ENCODE results near the gene WWOX.
A peak's percentile ranks its signal among the peaks of the same experiment; 100 is the strongest.

DNA sequence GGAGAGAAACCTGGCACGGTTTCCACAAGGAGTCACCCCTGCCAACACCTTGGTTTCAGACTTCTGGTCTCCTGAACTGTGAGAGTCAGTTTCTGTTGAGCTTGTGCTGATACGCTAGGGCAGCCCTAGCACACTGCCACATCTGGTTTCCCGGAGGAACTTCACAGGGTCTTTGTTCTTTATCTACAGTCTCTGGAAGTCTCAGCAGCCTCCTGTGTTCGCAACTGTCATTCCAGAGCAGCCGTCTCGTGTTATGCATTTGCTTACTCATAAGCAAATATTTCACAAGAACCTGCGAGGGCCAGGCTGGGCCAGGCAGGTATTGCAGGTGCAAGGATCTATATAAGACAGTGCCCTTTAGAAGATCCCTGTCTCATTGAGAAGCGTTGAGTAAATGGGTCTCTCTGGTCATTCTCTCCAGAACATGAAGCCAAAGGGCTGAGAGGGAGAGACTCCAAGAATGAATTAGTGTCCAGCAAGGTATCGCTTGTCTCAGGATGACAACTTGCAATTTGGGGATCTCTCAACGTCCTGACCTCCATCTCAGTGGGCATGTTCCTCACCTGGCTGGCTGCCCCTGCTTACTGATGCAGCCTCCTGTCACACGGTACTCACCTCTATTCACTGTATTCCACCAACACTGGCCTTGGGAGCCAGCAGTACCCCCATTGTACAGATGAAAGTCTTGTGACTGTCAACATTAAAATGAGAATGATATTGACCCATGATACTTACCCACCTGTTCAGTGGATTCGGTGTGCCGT lies 141.2 kb downstream of the WWOX start:
- no peak for TF ChIP-seq CHD1 (IDR thresholded peaks at IDR 0.05; ENCODE audit: low read depth, low read length)
- TF ChIP-seq POLR2AphosphoS5 (IDR thresholded peaks at IDR 0.05; ENCODE audit: low read depth, low read length): no peak
- TF ChIP-seq MAX (IDR thresholded peaks at IDR 0.05): no peak
- TF ChIP-seq, protein P1, sequence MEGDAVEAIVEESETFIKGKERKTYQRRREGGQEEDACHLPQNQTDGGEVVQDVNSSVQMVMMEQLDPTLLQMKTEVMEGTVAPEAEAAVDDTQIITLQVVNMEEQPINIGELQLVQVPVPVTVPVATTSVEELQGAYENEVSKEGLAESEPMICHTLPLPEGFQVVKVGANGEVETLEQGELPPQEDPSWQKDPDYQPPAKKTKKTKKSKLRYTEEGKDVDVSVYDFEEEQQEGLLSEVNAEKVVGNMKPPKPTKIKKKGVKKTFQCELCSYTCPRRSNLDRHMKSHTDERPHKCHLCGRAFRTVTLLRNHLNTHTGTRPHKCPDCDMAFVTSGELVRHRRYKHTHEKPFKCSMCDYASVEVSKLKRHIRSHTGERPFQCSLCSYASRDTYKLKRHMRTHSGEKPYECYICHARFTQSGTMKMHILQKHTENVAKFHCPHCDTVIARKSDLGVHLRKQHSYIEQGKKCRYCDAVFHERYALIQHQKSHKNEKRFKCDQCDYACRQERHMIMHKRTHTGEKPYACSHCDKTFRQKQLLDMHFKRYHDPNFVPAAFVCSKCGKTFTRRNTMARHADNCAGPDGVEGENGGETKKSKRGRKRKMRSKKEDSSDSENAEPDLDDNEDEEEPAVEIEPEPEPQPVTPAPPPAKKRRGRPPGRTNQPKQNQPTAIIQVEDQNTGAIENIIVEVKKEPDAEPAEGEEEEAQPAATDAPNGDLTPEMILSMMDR (IDR thresholded peaks at IDR 0.05; ENCODE audit: control extremely low read depth in 1 of 3, insufficient read depth in 1 of 3, low read depth in 1 of 3, low read length in 3 of 3): peak; percentile 18 to 50 (median 38); a peak in 3 of 4 replicates
- no peak for TF ChIP-seq EP300 (IDR thresholded peaks at IDR 0.05; ENCODE audit: borderline replicate concordance in 1 of 2, low read depth in 2 of 2, low read length in 2 of 2)
- TF ChIP-seq POLR2A (IDR thresholded peaks at IDR 0.05; ENCODE audit: control extremely low read depth in 1 of 2, low read depth in 2 of 2, low read length in 2 of 2): no peak

Measured in H1 (cell line).